ENCODE measurements around the gene ASB10.

DNA sequence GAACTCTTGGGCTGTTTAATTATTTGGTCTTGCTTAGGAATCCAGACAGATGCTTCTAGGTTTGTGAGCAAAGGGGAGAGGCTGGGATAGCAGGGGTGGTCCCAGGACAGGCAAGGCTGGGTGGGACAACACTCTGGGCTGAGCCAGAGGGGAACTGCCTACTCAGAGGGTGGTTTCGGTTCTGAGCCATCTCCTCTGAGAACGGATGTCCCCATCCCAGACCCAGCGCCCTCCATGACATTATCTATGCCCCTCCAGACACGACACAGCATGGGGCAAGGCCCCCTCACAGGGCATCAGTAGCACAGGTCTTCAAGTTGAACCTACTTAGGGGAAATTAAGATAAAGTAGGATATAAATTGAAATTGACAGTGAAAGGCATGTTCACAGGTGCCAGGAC lies 7.1 kb downstream of the ASB10 start:
- TF ChIP-seq POLR2A (IDR thresholded peaks at IDR 0.05; ENCODE audit: low read length): no peak
- TF ChIP-seq GATA1 (IDR thresholded peaks at IDR 0.05; ENCODE audit: low read depth, low read length): no peak

Measured in erythroblast (primary cell).